ENCODE measurements around the gene RASGEF1C.

The RASGEF1C gene

GRCh38 chr5:180118391-180118791 lies 90.6 kb downstream of the RASGEF1C start:
- FAIRE-seq: no peak

GRCh38 chr5:180117000-180117725 lies 91.8 kb downstream of the RASGEF1C start:
- no peak for FAIRE-seq

GRCh38 chr5:180116077-180116999 lies 92.7 kb downstream of the RASGEF1C start:
- FAIRE-seq: no peak

GRCh38 chr5:180115326-180116076 lies 93.5 kb downstream of the RASGEF1C start:
- FAIRE-seq: no peak

- FAIRE-seq: no peak
Observed at GRCh38 chr5:180114304-180115003, 94.6 kb downstream of the RASGEF1C start.

GRCh38 chr5:180113660-180114303 lies 95.2 kb downstream of the RASGEF1C start:
- FAIRE-seq: no peak

GRCh38 chr5:180112181-180112861 lies 96.7 kb downstream of the RASGEF1C start:
- no peak for FAIRE-seq

GRCh38 chr5:180111273-180112002 lies 97.6 kb downstream of the RASGEF1C start:
- no peak for FAIRE-seq

- no peak for FAIRE-seq
Observed at GRCh38 chr5:180109920-180110319, 99.1 kb downstream of the RASGEF1C start.

- FAIRE-seq: no peak
Observed at GRCh38 chr5:180107005-180107404, 102.0 kb downstream of the RASGEF1C start.

- no peak for FAIRE-seq
Observed at GRCh38 chr5:180105827-180106312, 103.1 kb downstream of the RASGEF1C start.

GRCh38 chr5:180104168-180104530 lies 104.9 kb downstream of the RASGEF1C start:
- FAIRE-seq: no peak

GRCh38 chr5:180103487-180104167 lies 105.4 kb downstream of the RASGEF1C start:
- FAIRE-seq: no peak

- no peak for FAIRE-seq
Observed at GRCh38 chr5:180102636-180103035, 106.4 kb downstream of the RASGEF1C start.

- FAIRE-seq: no peak
Observed at GRCh38 chr5:180101451-180102105, 107.4 kb downstream of the RASGEF1C start.

GRCh38 chr5:180100621-180101450 lies 108.2 kb downstream of the RASGEF1C start:
- no peak for FAIRE-seq

- no peak for FAIRE-seq
Observed at GRCh38 chr5:180099733-180100611, 109.0 kb downstream of the RASGEF1C start.

Data from colon (tissue), 2 donors.